GM13976 (cell line): ENCODE data around the gene VEGFB.

Source experiments
- DNase-seq: peaks from one replicate; pipeline ENCODE4 v3.0.0; 2012; ENCODE audit warnings: low spot score
- in situ Hi-C: fragments of 300-500 bp; cut with MboI; formaldehyde crosslinking; loops from one replicate; pipeline ENCODE4 v1.12.0; 2022; ENCODE audit warnings: low sequenced_read_pairs, mixed read lengths, inconsistent platforms; ENCODE audit not compliant: unreplicated experiment
- TF ChIP-seq, protein P1 (sequence below): IDR thresholded peaks from 2 replicates; pipeline ENCODE4 v1.5.1; 2012; ENCODE audit warnings: borderline replicate concordance, mild to moderate bottlenecking; ENCODE audit not compliant: insufficient read depth; ENCODE audit errors: extremely low read depth, missing control alignments, control extremely low read depth

Gene VEGFB

GRCh38 chr11:64207256-64208085 is 26.9 kb upstream of the VEGFB start:
- in situ Hi-C loops, result no loop called here
- peak; percentile 94 for DNase-seq
- TF ChIP-seq, protein P1, sequence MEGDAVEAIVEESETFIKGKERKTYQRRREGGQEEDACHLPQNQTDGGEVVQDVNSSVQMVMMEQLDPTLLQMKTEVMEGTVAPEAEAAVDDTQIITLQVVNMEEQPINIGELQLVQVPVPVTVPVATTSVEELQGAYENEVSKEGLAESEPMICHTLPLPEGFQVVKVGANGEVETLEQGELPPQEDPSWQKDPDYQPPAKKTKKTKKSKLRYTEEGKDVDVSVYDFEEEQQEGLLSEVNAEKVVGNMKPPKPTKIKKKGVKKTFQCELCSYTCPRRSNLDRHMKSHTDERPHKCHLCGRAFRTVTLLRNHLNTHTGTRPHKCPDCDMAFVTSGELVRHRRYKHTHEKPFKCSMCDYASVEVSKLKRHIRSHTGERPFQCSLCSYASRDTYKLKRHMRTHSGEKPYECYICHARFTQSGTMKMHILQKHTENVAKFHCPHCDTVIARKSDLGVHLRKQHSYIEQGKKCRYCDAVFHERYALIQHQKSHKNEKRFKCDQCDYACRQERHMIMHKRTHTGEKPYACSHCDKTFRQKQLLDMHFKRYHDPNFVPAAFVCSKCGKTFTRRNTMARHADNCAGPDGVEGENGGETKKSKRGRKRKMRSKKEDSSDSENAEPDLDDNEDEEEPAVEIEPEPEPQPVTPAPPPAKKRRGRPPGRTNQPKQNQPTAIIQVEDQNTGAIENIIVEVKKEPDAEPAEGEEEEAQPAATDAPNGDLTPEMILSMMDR, result no peak

GRCh38 chr11:64208086-64208795 is 26.1 kb upstream of the VEGFB start:
- in situ Hi-C loops, result no loop called here
- TF ChIP-seq, protein P1, result no peak
- no peak for DNase-seq

- no peak for DNase-seq
- in situ Hi-C loops, result no loop called here
- TF ChIP-seq, protein P1, result no peak
Observed at GRCh38 chr11:64208796-64209562, 25.4 kb upstream of the VEGFB start.

DNA sequence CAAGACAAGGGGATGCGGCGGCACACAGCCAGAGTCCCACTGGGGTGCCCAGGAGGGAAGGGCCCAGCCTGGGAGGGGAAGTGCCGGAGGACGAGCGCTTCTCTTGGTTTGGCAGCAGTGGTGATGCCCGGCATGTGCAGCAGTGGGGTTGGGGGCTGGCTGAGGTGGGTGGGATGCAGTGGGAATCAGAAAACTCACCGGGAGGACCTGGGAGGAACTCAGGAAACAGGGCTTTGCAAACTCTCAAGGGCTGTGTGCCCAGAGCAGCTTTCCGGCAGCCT is 24.9 kb upstream of the VEGFB start:
- in situ Hi-C loops, result no loop called here
- TF ChIP-seq, protein P1, result no peak
- no peak for DNase-seq

DNA sequence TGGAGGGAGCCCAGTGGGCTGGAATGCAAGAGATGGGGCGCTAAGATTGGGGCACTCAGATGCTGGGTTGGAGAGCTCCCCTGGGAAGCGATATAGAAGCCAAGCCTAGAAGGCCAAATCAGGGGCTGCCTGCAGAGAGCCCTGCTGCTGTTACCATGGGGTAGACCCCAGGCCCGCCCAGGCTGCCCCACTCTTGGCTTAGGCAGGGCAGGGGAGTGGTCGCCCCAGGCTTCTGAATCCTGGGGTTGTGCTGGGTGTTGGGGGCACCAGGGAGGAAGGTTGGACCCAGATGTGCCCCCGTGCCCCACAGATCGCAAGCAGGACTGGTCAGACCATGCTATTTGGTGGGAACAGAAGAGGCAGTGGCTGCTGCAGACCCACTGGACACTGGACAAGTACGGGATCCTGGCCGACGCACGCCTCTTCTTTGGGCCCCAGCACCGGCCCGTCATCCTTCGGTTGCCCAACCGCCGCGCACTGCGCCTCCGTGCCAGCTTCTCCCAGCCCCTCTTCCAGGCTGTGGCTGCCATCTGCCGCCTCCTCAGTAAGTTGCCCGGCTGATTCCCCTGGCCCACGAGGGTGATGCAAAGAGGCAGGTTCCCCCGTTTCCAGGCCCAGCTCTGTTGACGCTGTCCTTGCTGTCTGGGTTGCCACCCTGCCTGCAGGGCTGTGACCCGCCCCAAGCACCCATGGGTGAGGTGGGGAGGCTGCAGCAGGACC is 23.9 kb upstream of the VEGFB start:
- DNase-seq, result no peak
- in situ Hi-C loops, result no loop called here
- TF ChIP-seq, protein P1, result no peak

DNA sequence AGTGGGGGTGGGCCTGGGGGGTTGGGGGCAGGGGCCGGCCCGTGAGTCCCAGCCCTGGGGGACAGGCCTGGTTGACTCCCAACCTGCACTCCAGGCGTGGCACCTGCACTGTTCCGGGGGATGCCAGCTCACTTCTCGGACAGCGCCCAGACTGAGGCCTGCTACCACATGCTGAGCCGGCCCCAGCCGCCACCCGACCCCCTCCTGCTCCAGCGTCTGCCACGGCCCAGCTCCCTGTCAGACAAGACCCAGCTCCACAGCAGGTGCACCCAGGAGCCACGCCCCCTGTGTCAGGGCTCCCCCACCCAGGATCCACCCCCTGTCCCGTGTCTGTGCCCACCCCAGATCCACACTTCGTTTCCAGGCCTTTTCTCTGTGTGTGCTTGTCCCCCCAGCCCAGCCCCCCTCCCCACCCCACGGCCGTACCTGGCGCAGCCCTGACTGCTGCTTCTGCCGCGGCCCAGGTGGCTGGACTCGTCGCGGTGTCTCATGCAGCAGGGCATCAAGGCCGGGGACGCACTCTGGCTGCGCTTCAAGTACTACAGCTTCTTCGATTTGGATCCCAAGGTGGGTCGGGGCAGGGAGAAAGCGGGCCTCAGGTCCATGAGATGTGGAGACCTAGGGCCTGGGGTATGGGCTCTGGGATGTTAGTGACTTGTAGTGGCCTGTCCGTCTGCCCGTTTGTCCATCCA is 23.1 kb upstream of the VEGFB start:
- in situ Hi-C loops, result no loop called here
- no peak for DNase-seq
- TF ChIP-seq, protein P1, result no peak
